GM12874 (cell line): Measurements from ENCODE around the gene SHBG.

Experiments
- CTCF ChIP-seq: IDR thresholded peaks from 2 replicates; pipeline ENCODE4 v1.5.1; 2011; ENCODE audit warnings: low read depth, mild to moderate bottlenecking, control low read depth, low read length, moderate library complexity; ENCODE audit not compliant: insufficient read depth

SHBG gene

GRCh38 chr17:7614425-7615264 lies 15.3 kb upstream of the SHBG start, which contains the start of gene FXR2:
Gene FXR2 (minus strand): TSS chr17:7614897. CDS start chr17:7614532, 365 bp downstream.
- peak; percentile 83 for TF ChIP-seq CTCF

GRCh38 chr17:7615265-7615747 lies 14.6 kb upstream of the SHBG start:
- no peak for TF ChIP-seq CTCF

GRCh38 chr17:7618608-7619007 lies 11.3 kb upstream of the SHBG start:
- no peak for TF ChIP-seq CTCF

- TF ChIP-seq CTCF: no peak
Measured at GRCh38 chr17:7620835-7621234, 9.1 kb upstream of the SHBG start.

- TF ChIP-seq CTCF: no peak
Measured at GRCh38 chr17:7623661-7624060, 6.3 kb upstream of the SHBG start.

- no peak for TF ChIP-seq CTCF
Measured at GRCh38 chr17:7626307-7626706, 3.6 kb upstream of the SHBG start.

GRCh38 chr17:7626956-7627249 lies 3.0 kb upstream of the SHBG start:
- TF ChIP-seq CTCF: no peak
